Right lung (tissue), 5 donors: Measurements from ENCODE around the gene NCSTN. TPM values are rescaled to one million over a fixed set of nuclear protein-coding genes. Genes with fewer than 3 reads are reported as not detected.
"Not testable (repeated sequence)": the region's sequence is repeated elsewhere in the genome, so short reads cannot be mapped to it uniquely, and the experiment has no call there.

Experiments used
- DNase-seq, 2 donors: peaks; one replicate each; pipeline ENCODE4 v3.0.0-alpha.2; 2013
- polyA plus RNA-seq, 5 donors: library from polyadenylated mRNA; unstranded; fragments of 120-200 nt; gene quantifications; one replicate each; pipeline versions ENCODE4 v1.2.1 to v1.2.3, GENCODE V29; 2013; ENCODE audit warnings: inconsistent platforms in 1 of 5, low replicate concordance in 1 of 5; ENCODE audit not compliant: insufficient read length in 5 of 5, insufficient read depth in 1 of 5

The NCSTN gene
- polyA plus RNA-seq, 5 donors = 97.9 to 125 (median 120) TPM

- DNase-seq = no peak
Observed at GRCh38 chr1:160369087-160369486, 25.9 kb downstream of the NCSTN start.

GRCh38 chr1:160370561-160371345 is 27.6 kb downstream of the NCSTN start:
- no peak for DNase-seq

GRCh38 chr1:160371346-160371631 is 28.1 kb downstream of the NCSTN start:
- no peak for DNase-seq

GRCh38 chr1:160371756-160372155 is 28.6 kb downstream of the NCSTN start:
- DNase-seq = no peak

- DNase-seq = no peak
Observed at GRCh38 chr1:160373696-160374095, 30.5 kb downstream of the NCSTN start.

- no peak for DNase-seq
Observed at GRCh38 chr1:160374306-160375110, 31.3 kb downstream of the NCSTN start.

GRCh38 chr1:160375788-160376524 is 32.8 kb downstream of the NCSTN start:
- no peak for DNase-seq

- peak; percentile 29 to 45 for DNase-seq
Observed at GRCh38 chr1:160376525-160377131, 33.4 kb downstream of the NCSTN start.

- no peak for DNase-seq
Observed at GRCh38 chr1:160377585-160378206, 34.5 kb downstream of the NCSTN start.

- not testable (repeated sequence) for DNase-seq
Observed at GRCh38 chr1:160384812-160385211, 41.6 kb downstream of the NCSTN start.

GRCh38 chr1:160388406-160388805 is 45.2 kb downstream of the NCSTN start:
- not testable (repeated sequence) for DNase-seq

- no peak for DNase-seq
Observed at GRCh38 chr1:160394673-160395072, 51.5 kb downstream of the NCSTN start.

GRCh38 chr1:160397651-160398050 is 54.5 kb downstream of the NCSTN start:
- no peak for DNase-seq

GRCh38 chr1:160398823-160399222 is 55.6 kb downstream of the NCSTN start:
- no peak for DNase-seq

GRCh38 chr1:160399544-160400222 is 56.5 kb downstream of the NCSTN start:
- DNase-seq = no peak

- peak; percentile 90 for DNase-seq
Observed at GRCh38 chr1:160400223-160400645, 57.1 kb downstream of the NCSTN start, which contains the start of gene VANGL2. VANGL2 (plus strand) TSS chr1:160400564; CDS start chr1:160415838, 15,274 bp downstream.

- peak; percentile 61 to 65 for DNase-seq
Observed at GRCh38 chr1:160400646-160401486, 57.7 kb downstream of the NCSTN start.

- no peak for DNase-seq
Observed at GRCh38 chr1:160401487-160401805, 58.3 kb downstream of the NCSTN start.

GRCh38 chr1:160402001-160402795 is 59.0 kb downstream of the NCSTN start:
- no peak for DNase-seq
